GM23248 (cell line): Measurements from ENCODE around the gene SMG1.
"Not testable (repeated sequence)": the region's sequence is repeated elsewhere in the genome, so short reads cannot be mapped to it uniquely, and the experiment has no call there.

Experiments
- EZH2 ChIP-seq: fragments of 200-600 bp; sonication (generic); IDR thresholded peaks from 2 replicates; pipeline ENCODE4 v1.6.1; 2018; ENCODE audit warnings: antibody characterized with exemption, mild to moderate bottlenecking; ENCODE audit not compliant: insufficient read depth, poor library complexity, severe bottlenecking
- EZH2phosphoT487 ChIP-seq: fragments of 200-600 bp; sonication (generic); IDR thresholded peaks from 2 replicates; pipeline ENCODE4 v1.6.1; 2018; ENCODE audit warnings: antibody characterized with exemption, moderate library complexity, mild to moderate bottlenecking, low read depth; ENCODE audit not compliant: insufficient read depth

GRCh38 chr16:18757960-18758660, 168.1 kb downstream of the SMG1 start:
- TF ChIP-seq EZH2phosphoT487, EZH2: not testable (repeated sequence)
